ENCODE results near the gene CRYBA4.

DNA sequence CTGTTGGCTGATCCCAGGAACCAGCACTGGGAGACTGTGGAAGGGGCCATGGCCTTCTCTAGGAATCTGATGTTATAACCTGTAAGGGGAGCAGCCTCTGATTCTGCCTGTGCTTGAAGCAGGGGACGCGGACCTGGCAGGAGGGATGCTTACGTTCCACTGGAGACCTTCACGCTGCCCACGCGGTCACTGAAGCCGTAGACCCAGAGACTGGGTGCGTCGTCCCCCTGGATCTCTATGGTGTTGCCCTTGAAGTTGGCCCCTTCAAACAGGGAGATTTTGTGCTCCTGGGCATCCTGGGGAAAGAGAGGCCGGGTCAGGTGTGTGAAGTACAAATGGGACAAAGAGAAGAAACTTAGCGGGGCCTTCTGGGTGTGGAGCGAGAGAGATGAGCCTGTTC is 20.0 kb upstream of the CRYBA4 start:
- TF ChIP-seq, protein P1, sequence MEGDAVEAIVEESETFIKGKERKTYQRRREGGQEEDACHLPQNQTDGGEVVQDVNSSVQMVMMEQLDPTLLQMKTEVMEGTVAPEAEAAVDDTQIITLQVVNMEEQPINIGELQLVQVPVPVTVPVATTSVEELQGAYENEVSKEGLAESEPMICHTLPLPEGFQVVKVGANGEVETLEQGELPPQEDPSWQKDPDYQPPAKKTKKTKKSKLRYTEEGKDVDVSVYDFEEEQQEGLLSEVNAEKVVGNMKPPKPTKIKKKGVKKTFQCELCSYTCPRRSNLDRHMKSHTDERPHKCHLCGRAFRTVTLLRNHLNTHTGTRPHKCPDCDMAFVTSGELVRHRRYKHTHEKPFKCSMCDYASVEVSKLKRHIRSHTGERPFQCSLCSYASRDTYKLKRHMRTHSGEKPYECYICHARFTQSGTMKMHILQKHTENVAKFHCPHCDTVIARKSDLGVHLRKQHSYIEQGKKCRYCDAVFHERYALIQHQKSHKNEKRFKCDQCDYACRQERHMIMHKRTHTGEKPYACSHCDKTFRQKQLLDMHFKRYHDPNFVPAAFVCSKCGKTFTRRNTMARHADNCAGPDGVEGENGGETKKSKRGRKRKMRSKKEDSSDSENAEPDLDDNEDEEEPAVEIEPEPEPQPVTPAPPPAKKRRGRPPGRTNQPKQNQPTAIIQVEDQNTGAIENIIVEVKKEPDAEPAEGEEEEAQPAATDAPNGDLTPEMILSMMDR (conservative IDR thresholded peaks at IDR 0.05) = no peak
- TF ChIP-seq EZH2 (IDR thresholded peaks at IDR 0.05; ENCODE audit: low read depth) = no peak

All from PC-9 (cell line).